ENCODE measurements around the gene CPZ.

DNA sequence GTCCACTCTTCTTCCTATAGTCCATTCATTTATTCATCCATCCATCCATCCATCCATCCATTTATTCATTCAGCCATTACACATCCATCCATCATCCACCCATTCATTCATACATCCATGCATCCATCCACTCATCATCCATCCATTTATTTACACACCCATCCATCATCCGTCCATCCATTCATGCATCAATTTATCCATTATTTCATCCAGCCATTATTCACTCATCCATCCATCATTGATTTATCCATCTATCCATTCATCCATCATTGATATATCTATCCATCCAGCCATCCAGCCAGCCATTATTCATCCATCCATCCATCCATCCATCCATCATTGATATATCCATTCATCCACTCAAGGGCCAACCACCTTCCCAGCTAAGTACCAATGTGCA is 12.7 kb downstream of the CPZ start:
- TF ChIP-seq, protein P1, sequence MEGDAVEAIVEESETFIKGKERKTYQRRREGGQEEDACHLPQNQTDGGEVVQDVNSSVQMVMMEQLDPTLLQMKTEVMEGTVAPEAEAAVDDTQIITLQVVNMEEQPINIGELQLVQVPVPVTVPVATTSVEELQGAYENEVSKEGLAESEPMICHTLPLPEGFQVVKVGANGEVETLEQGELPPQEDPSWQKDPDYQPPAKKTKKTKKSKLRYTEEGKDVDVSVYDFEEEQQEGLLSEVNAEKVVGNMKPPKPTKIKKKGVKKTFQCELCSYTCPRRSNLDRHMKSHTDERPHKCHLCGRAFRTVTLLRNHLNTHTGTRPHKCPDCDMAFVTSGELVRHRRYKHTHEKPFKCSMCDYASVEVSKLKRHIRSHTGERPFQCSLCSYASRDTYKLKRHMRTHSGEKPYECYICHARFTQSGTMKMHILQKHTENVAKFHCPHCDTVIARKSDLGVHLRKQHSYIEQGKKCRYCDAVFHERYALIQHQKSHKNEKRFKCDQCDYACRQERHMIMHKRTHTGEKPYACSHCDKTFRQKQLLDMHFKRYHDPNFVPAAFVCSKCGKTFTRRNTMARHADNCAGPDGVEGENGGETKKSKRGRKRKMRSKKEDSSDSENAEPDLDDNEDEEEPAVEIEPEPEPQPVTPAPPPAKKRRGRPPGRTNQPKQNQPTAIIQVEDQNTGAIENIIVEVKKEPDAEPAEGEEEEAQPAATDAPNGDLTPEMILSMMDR (IDR thresholded peaks at IDR 0.05): no peak
- TF ChIP-seq EZH2 (IDR thresholded peaks at IDR 0.05; ENCODE audit: borderline replicate concordance, insufficient read depth, low read depth, low read length, poor library complexity, severe bottlenecking): no peak
